ENCODE results near the gene LAMC2.
"Not testable (repeated sequence)": the region's sequence is repeated elsewhere in the genome, so short reads cannot be mapped to it uniquely, and the experiment has no call there.

DNA sequence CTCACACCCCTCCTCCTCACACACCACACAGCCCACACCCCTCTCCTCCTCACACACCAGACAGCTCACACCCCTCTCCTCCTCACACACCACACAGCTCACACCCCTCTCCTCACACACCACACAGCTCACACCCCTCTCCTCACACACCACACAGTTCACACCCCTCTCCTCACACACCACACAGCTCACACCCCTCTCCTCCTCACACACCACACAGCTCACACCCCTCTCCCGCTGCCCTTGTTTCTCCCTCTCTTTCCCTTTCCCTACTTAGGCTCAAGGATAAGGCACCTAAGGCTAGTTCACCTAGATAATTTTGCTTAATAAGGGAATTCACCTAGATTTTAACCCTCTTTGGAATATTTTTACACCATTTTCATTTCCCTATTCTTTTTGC, 36.0 kb upstream of the LAMC2 start:
- TF ChIP-seq POLR2A (IDR thresholded peaks at IDR 0.05): not testable (repeated sequence)
- TF ChIP-seq, protein P1, sequence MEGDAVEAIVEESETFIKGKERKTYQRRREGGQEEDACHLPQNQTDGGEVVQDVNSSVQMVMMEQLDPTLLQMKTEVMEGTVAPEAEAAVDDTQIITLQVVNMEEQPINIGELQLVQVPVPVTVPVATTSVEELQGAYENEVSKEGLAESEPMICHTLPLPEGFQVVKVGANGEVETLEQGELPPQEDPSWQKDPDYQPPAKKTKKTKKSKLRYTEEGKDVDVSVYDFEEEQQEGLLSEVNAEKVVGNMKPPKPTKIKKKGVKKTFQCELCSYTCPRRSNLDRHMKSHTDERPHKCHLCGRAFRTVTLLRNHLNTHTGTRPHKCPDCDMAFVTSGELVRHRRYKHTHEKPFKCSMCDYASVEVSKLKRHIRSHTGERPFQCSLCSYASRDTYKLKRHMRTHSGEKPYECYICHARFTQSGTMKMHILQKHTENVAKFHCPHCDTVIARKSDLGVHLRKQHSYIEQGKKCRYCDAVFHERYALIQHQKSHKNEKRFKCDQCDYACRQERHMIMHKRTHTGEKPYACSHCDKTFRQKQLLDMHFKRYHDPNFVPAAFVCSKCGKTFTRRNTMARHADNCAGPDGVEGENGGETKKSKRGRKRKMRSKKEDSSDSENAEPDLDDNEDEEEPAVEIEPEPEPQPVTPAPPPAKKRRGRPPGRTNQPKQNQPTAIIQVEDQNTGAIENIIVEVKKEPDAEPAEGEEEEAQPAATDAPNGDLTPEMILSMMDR (IDR thresholded peaks at IDR 0.05): not testable (repeated sequence)

All from ovary (tissue), 3 donors.